Endothelial cell of umbilical vein (primary cell): ENCODE results near the gene RECQL. TPM values are rescaled to one million over a fixed set of nuclear protein-coding genes. Genes with fewer than 3 reads are reported as not detected.

Experiments
- BruUV-seq: library from RNA; stranded (reverse); fragments of 400-500 nt; replicated peaks from 2 replicates; lab custom pipeline; 2021; lab: Mats Ljungman, UMichigan
- CTCF ChIA-PET: fragments of 300-600, 350-600 bp; sonication (Branson Sonifier 250); formaldehyde crosslinking; loops from one replicate; lab custom pipeline; 2021; ENCODE audit warnings: antibody characterized with exemption, inconsistent platforms; lab: Charles Lee
- POLR2A ChIA-PET: fragments of 300-600, 350-600 bp; sonication (Branson Sonifier 250); formaldehyde crosslinking; loops from one replicate; lab custom pipeline; 2021; ENCODE audit warnings: antibody characterized with exemption, inconsistent platforms; lab: Charles Lee
- DNase-seq: peaks from one replicate; pipeline ENCODE4 v3.0.0-alpha.2; 2011; ENCODE audit warnings: low read depth, low spot score
- FAIRE-seq: peaks from 2 replicates; lab custom pipeline; 2011; peaks lifted over from hg19 to GRCh38; lab: Jason Lieb, UNC
- H2AFZ ChIP-seq: 2 replicates; pipeline ENCODE4 v1.6.0; 2012; ENCODE audit warnings: low read depth, low read length, control low read depth, inconsistent platforms
- H3K27ac ChIP-seq: 2 replicates; pipeline ENCODE4 v1.5.1; 2011; ENCODE audit warnings: low read depth, mild to moderate bottlenecking, control low read depth, low read length, moderate library complexity; ENCODE audit not compliant: insufficient read depth
- H3K27me3 ChIP-seq, 2 experiments: 2 replicates each; pipeline versions ENCODE4 v1.6.0 to v1.6.1; 2011; ENCODE audit warnings: low read length in 2 of 2, mixed read lengths in 1 of 2; ENCODE audit not compliant: control insufficient read depth in 2 of 2, insufficient read depth in 2 of 2
- H3K36me3 ChIP-seq, 2 experiments: 2 replicates in 1 of 2; 3 replicates in 1 of 2; pipeline ENCODE4 v1.5.1; 2011; ENCODE audit warnings: low read length in 2 of 2, mild to moderate bottlenecking in 1 of 2, moderate library complexity in 1 of 2; ENCODE audit not compliant: control insufficient read depth in 2 of 2, insufficient read depth in 2 of 2; ENCODE audit errors: extremely low read depth in 1 of 2
- H3K4me1 ChIP-seq: 3 replicates; pipeline ENCODE4 v1.5.1; 2011; ENCODE audit warnings: mild to moderate bottlenecking, low read length; ENCODE audit not compliant: control insufficient read depth, insufficient read depth; ENCODE audit errors: extremely low read depth
- H3K4me2 ChIP-seq: 2 replicates; pipeline ENCODE4 v1.6.1; 2011; ENCODE audit warnings: low read length, control low read depth, mixed read lengths; ENCODE audit not compliant: insufficient read depth
- H3K4me3 ChIP-seq, 3 experiments: fragments of 200-600 bp in 1 of 3; sonication (generic), shearing (Covaris generic) in 1 of 3; replicated peaks in 1 of 3; 2 replicates each; pipeline ENCODE4 v1.5.1; 2011 to 2016; ENCODE audit warnings: control low read depth in 3 of 3, low read length in 3 of 3, mild to moderate bottlenecking in 2 of 3, inconsistent platforms in 1 of 3, low read depth in 1 of 3, moderate library complexity in 1 of 3; ENCODE audit not compliant: insufficient read depth in 1 of 3
- H3K79me2 ChIP-seq: 2 replicates; pipeline ENCODE4 v1.6.0; 2012; ENCODE audit warnings: low read length, inconsistent platforms; ENCODE audit not compliant: control insufficient read depth, insufficient read depth
- H3K9ac ChIP-seq: replicated peaks from 2 replicates; pipeline ENCODE3; 2011; ENCODE audit warnings: low read length, control low read depth; ENCODE audit not compliant: insufficient read depth; ENCODE audit errors: extremely low read depth
- H3K9me1 ChIP-seq: replicated peaks from 3 replicates; pipeline ENCODE4 v1.6.0; 2011; ENCODE audit warnings: mild to moderate bottlenecking, low read length; ENCODE audit not compliant: control insufficient read depth, insufficient read depth; ENCODE audit errors: extremely low read depth
- H3K9me3 ChIP-seq: replicated peaks from 2 replicates; pipeline ENCODE4 v1.5.1; 2012; ENCODE audit warnings: low read length, inconsistent platforms; ENCODE audit not compliant: control insufficient read depth, insufficient read depth
- H4K20me1 ChIP-seq: replicated peaks from 2 replicates; pipeline ENCODE3; 2011; ENCODE audit warnings: mild to moderate bottlenecking, low read length; ENCODE audit not compliant: control insufficient read depth, insufficient read depth; ENCODE audit errors: extremely low read depth
- EZH2 ChIP-seq: IDR thresholded peaks from 2 replicates; pipeline ENCODE4 v1.6.1; 2012; ENCODE audit warnings: borderline replicate concordance, low read depth, mild to moderate bottlenecking, moderate library complexity, low read length, inconsistent platforms; ENCODE audit not compliant: severe bottlenecking
- FOS ChIP-seq: IDR thresholded peaks from 2 replicates; pipeline ENCODE4 v1.6.1; 2011; ENCODE audit warnings: mild to moderate bottlenecking, low read length, moderate library complexity, borderline replicate concordance; ENCODE audit not compliant: insufficient read depth
- GATA2 ChIP-seq: IDR thresholded peaks from 2 replicates; pipeline ENCODE4 v1.7.0; 2011; ENCODE audit warnings: low read depth, mild to moderate bottlenecking, moderate library complexity, mixed read lengths, low read length; ENCODE audit not compliant: insufficient read length, insufficient read depth
- JUN ChIP-seq: IDR thresholded peaks from 2 replicates; pipeline ENCODE4 v1.6.1; 2011; ENCODE audit warnings: borderline replicate concordance, low read depth; ENCODE audit not compliant: insufficient read length, insufficient read depth
- MAX ChIP-seq: IDR thresholded peaks from 2 replicates; pipeline ENCODE4 v1.6.1; 2011; ENCODE audit not compliant: insufficient read depth, insufficient read length
- MYC ChIP-seq: IDR thresholded peaks from one replicate; pipeline ENCODE4 v1.6.1; 2011; ENCODE audit warnings: mild to moderate bottlenecking, low read depth, low read length
- POLR2A ChIP-seq: IDR thresholded peaks from 2 replicates; pipeline ENCODE4 v1.6.1; 2012; ENCODE audit warnings: low read depth, mild to moderate bottlenecking, control low read depth, low read length
- POLR2AphosphoS5 ChIP-seq: IDR thresholded peaks from 2 replicates; pipeline ENCODE4 v1.6.1; 2012; ENCODE audit warnings: low read depth, mild to moderate bottlenecking, control low read depth, low read length, moderate library complexity; ENCODE audit not compliant: insufficient read depth
- dilution Hi-C: fragments of 300-500 bp; cut with MboI; formaldehyde crosslinking; loops from one replicate; pipeline ENCODE4 v1.15.0; 2019; ENCODE audit warnings: low sequenced_read_pairs; ENCODE audit not compliant: extremely low pct_ligation_motif_present
- intact Hi-C: fragments of 100-400 bp; cut with micrococcal nuclease; formaldehyde crosslinking; loops from one replicate; pipeline ENCODE4 v1.10.0; 2022
- polyA plus RNA-seq, 4 experiments: library from polyadenylated mRNA; depleted of rRNA in 3 of 4; stranded (reverse) in 3 of 4; unstranded in 1 of 4; fragments of >200 nt; gene quantifications; 2 replicates each; pipeline versions ENCODE4 v1.2.1 to v1.2.3, GENCODE V29; 2011 to 2012; ENCODE audit warnings: missing spikeins in 1 of 4
- total RNA-seq: library from RNA; stranded (reverse); gene quantifications from 2 replicates; pipeline ENCODE4 v1.2.3, GENCODE V29; 2021
- TF ChIP-seq, protein P1 (sequence below), 2 donors: IDR thresholded peaks; 1 replicate in 1 of 2; 2 replicates in 1 of 2; pipeline ENCODE4 v1.5.1; 2011; ENCODE audit warnings: low read length in 2 of 2, mild to moderate bottlenecking in 2 of 2, moderate library complexity in 2 of 2, control low read depth in 1 of 2, inconsistent platforms in 1 of 2, low read depth in 1 of 2; ENCODE audit not compliant: insufficient read depth in 1 of 2; ENCODE audit errors: extremely low read depth in 1 of 2

RECQL gene
- total and polyA plus RNA-seq, 2 donors (not counting 3 experiments of a cell fraction or from before 2014, with no cell fraction given) = 9.3 to 50.3 TPM

DNA sequence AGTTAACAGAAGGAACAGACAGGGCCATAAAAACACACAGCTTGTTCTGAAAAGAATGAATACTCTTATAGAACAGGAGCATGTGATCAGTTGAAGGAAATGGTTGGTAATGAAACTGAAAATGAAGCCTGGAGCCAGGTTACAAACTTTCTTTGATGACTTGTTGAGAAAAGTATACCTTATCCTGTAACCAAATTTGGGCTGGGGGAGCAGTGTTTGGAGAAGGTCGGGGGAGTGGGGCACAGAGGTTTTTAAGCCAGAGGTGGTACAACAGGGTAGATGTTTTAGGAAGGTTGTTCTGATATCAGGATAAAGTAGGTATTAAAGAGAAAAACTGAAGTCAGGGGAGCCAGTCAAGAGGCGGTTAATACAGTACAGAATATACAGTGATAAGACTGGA, 8.3 kb upstream of the RECQL start:
- ChIA-PET POLR2A (no interaction called here), CTCF (no interaction called here)
- Histone ChIP-seq H2AFZ (no peak overlapping the region), H3K9me3 (no peaks in the 10 kb centered on the region), H3K36me3 (peaks cover 11 to 17% of the 10 kb centered on the region in 2 experiments), H4K20me1 (no peaks in the 10 kb centered on the region), H3K4me2 (no peak overlapping the region), H3K27me3 (no peaks in the 10 kb centered on the region), H3K4me1 (no peaks in the 10 kb centered on the region), H3K9me1 (no peaks in the 10 kb centered on the region), H3K27ac (no peak overlapping the region), H3K79me2 (peaks cover 42% of the 10 kb centered on the region), H3K4me3 (no peak overlapping the region), H3K9ac (no peak overlapping the region)
- FAIRE-seq = no peak
- no peak for DNase-seq
- intact Hi-C loops = no loop called here
- no TSS peak for BruUV-seq
- dilution Hi-C loops = no loop called here
- TF ChIP-seq, protein P1, sequence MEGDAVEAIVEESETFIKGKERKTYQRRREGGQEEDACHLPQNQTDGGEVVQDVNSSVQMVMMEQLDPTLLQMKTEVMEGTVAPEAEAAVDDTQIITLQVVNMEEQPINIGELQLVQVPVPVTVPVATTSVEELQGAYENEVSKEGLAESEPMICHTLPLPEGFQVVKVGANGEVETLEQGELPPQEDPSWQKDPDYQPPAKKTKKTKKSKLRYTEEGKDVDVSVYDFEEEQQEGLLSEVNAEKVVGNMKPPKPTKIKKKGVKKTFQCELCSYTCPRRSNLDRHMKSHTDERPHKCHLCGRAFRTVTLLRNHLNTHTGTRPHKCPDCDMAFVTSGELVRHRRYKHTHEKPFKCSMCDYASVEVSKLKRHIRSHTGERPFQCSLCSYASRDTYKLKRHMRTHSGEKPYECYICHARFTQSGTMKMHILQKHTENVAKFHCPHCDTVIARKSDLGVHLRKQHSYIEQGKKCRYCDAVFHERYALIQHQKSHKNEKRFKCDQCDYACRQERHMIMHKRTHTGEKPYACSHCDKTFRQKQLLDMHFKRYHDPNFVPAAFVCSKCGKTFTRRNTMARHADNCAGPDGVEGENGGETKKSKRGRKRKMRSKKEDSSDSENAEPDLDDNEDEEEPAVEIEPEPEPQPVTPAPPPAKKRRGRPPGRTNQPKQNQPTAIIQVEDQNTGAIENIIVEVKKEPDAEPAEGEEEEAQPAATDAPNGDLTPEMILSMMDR (IDR thresholded peaks at IDR 0.05; ENCODE audit: extremely low read depth in 1 of 2, insufficient read depth in 1 of 2, low read depth in 1 of 2, low read length in 2 of 2) = no peak
- no peak for TF ChIP-seq POLR2AphosphoS5
- no peak for TF ChIP-seq FOS
- no peak for TF ChIP-seq GATA2
- TF ChIP-seq POLR2A = no peak
- no peak for TF ChIP-seq JUN
- TF ChIP-seq EZH2 = no peak
- TF ChIP-seq MAX = no peak
- no peak for TF ChIP-seq MYC
